HG03159 (cell line): ENCODE data around the gene PPAN.

Experiments used
- ATAC-seq: cut with Tn5 transposase; IDR thresholded peaks from one replicate; pipeline ENCODE4 v1.9.1; 2021; ENCODE audit warnings: mild to moderate bottlenecking, moderate library complexity; ENCODE audit not compliant: unreplicated experiment

PPAN gene

DNA sequence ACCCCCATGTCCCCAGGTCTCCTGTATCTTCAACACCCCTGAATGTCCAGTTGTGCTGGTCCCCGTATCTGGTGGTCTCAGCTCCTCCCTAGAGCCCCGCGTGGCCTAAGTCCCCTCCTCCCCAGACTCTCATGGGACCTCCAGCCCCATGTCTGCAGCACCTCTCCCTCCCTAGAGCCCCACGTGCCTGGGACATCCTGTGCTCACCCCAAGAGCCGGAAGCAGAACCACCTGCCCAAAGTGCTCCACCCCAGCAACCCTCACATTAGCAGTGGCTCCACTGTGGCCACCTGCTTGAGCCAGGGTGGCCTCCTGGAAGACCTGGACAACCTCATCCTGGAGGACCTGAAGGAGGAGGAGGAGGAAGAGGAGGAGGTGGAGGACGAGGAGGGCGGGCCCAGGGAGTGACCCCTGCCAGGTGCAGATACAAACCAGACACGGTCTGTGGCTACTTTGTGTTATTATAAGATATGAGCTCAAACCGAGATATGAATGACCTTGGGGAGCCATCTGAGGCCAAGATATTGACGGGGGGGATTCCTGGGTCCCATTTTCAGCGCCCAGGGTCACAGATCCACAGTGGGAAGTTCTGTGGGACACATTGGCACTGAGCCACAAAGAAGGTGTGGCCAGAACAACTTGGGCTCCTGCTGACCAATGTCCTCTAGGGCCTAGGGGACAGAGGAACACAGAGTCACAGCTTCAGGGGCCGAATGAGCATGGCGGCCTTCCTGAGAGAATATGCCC, 14.1 kb upstream of the PPAN start:
- no peak for ATAC-seq

DNA sequence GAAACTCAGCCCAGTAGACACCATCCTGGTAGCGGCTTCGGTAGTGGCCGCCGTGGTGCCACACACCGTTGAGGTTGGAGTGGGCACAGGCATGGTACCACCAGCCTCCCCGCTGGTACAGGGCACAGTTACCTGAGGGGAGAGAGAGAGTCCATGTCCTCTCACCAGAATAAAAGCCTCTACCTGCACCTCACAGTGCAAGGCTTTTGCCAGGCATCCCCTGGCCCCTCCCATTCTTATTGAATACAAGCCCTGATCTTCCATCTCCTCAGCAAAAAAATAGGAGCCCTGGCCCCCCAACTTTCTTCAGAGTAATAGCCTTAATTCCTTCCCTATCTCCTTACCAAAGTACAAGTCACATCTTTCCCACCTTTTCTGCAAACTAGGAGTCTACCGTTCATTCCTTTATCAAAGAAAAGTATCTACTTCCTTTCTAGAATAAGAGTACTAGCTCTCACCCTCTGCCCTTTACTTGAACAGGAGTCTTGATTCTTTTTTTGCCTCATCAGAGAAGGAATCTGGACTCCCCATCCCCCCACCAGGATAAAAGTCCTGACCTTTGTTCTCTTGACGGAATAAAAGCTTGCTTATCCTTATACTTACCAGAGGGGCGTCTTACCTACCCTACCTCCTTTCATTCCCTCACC, 13.4 kb upstream of the PPAN start:
- no peak for ATAC-seq

DNA sequence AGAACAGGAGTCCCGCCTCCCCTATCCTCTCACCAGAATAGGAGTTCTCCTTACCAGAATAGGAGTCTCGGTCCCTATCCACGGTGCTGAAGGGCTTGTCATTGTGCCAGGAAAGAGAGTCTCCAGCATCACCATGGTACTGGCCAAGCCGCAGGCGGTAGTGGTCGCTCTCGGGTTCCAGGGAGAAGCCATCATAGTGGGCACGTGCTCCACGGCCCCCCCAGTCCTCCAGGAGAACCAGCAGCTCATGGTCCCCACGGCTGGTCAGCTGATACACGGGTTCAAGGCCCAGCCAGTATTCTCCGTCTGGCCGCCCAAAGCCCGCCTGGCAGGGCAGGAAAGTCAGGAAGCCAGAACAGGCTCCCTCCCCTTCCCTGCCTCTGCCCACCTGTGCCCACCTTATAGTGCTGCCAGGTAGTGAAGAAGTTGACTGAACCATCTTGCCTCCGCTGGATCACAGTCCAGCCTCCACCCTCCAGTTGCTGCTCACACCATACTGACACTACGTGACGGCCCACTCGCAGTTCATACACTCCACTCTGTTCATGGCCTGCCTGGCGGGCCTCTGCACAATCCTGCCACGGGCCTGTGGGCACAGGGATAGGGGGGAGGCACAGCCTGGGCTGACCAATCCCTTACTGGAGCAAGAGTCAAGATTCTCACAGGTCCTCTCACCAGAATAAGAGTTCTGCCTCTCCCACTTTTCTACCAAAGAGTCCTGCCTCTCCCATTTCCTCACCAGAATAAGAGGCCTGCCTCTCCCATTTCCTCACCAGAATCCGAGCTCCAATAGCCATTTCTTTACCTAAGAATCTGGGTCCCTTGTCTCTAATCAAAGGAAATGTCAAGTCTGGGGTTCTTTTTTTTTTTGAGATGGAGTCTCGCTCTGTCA, 12.6 kb upstream of the PPAN start:
- no peak for ATAC-seq

DNA sequence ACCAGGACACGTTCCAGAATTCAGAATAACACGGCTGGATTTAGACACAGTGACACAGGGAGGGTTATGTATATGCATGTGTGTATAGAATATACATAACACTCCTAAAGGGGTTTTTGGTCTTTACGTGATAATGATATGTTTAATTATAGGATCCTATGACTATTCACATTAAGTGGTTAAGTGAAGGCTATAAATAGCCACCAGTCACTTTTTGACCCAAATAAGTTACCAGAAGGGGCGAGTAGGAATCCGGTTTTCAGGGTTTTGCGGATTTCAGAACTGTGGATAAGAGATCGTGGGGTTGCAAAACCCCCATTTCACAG, 10.6 kb upstream of the PPAN start:
- no peak for ATAC-seq

DNA sequence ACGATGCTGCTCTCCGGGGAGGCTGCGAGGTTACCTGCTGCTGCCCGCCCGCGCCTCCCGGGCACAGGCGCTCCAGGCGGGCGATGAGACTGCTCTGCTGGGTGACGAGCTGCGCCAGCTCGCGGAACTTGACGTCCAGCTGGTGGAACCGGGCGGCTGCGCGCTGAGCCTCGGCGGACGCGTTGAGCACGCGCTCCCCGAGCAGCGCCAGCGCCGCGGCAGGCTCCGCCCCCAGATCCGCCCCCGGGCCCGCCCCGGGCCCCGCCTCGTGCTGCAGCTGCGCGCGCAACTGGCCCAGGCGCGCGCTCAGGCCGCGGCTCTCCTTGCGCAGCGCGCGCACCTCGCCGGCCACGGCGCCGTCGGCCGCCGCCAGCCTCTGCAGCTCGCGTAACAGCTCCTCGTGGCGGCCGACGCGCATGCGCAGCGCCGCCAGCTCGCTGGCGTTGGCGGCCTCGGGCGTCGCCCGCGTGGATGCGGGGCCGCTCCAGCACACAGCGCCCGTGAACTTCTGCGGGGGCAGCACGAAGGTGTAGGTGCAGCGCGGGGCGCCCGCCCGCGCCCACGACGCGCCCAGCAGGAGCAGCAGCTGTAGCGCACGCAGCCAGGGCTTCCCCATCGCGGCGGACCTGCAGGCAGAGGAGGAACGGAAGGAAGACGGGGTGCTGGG, 10.1 kb upstream of the PPAN start:
- ATAC-seq = peak; percentile 61

DNA sequence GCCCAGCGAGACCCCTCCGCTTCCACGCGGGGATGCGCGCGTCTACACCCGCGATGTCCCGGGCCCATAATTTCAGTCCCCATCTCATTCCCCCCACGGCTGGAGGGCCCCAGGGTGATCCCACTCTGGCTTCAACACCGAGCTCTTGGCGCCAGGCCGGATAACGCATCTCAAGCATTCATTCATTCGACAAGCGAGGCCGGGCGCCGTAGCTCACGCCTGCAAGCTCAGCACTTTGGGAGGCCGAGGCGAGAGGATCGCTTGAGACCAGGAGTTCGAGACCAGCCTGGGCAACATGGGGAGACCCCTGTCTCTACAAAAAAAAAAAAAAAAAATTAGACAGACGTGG, 9.6 kb upstream of the PPAN start:
- ATAC-seq = no peak

DNA sequence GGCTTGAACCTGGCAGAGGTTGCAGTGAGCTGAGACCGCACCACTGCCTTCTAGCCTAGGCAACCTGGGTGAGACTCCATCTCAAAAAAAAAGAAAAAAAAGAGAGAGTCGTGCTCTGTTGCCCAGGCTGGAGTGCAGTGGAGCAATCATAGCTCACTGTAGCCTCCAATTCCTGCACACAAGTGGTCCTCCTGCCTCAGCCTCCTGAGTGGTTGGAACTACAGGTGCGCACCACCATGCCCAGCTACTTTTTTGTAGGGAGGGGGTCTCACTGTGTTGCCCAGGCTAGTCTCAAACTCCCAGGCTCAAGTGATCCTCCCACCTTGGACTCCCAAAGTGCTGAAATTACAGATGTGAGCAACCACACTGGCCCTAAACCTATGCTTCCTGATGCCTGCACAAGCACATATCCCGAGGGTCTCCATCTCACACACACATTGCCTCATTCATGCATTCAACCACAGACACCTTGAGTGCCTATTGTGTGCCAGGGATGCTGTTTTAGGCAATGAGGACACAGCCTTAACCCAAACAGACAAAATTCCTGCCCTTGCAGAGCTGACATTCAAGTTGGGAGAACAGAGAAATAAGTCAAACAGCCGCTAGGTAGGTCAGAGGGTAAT, 5.9 kb upstream of the PPAN start:
- ATAC-seq = no peak

DNA sequence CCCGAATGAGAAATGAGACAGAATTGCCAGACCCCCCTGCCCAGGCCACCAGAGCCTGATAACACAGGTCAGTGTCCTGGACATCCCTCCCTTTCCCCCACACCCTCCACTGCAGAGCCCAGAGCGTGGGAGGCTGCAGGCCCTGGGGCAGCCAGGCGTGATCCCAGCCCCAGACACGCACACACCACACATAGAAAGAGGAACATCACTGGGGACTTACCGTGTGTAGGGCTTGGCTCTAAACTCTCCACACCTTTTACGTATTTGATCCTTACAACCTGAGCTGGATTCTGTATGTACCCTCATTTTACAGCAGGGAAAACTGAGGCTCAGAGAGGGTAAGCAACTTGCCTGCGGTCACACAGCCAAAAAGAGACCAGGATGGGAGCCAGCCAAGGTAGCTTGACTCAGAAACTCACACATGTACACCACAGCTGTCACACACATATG, 3.4 kb upstream of the PPAN start:
- ATAC-seq = peak; percentile 32

DNA sequence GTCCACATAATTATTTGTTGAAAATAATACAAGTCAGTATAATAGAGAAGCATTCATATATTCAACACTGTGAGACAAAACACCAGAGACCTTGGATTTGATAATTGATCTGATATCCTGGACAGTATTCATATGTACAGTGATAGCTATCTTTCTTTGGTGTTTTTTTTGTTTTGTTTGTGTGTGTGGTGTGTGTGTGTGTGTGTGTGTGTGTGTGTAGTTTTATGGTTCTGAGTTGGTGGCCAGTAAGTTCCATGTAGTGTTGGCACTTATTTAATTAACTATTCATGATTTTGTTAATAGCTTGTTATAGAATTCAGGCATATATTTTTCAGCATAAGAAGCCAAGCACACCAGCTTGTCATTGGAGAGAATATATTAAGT, 2.0 kb upstream of the PPAN start:
- no peak for ATAC-seq

DNA sequence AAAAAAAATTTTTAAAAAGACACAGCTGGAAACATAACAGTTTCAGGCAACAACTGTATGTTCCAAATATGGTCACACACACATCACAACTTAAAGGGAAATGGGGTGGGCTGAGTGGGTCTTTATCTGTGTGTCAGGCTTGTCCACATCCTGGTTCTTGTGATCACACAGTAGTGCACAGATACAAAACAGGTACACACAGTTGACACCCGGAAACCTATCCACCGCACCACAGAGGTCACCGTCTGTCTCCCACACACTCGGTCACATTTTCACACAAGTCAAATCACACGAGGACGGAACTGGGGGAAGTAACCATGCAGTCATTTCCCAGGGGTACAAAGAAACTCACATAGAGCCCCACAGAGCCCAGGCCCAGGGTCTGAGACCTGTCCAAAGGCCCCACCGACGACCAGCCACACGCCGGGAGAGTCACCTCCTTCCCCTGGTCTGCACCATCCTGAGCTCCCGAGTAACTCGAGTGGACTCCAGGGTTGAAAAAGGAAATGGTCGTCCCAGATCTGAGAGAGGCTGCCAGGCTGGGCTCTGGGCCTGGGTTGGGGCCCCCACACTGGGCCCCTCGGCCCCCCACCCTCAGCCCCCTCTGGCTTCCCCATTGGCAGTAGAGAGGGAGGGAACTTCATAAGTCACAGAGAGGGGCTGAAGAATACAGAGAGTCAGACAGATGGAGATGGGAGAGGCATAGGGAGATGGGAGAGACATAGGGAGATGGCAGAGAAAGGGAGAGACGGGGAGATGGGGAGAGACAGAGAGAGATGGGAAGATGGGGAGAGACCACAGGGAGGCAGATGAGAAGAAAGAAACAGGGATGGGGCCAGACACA, 1.3 kb upstream of the PPAN start:
- ATAC-seq = peak; percentile 36

DNA sequence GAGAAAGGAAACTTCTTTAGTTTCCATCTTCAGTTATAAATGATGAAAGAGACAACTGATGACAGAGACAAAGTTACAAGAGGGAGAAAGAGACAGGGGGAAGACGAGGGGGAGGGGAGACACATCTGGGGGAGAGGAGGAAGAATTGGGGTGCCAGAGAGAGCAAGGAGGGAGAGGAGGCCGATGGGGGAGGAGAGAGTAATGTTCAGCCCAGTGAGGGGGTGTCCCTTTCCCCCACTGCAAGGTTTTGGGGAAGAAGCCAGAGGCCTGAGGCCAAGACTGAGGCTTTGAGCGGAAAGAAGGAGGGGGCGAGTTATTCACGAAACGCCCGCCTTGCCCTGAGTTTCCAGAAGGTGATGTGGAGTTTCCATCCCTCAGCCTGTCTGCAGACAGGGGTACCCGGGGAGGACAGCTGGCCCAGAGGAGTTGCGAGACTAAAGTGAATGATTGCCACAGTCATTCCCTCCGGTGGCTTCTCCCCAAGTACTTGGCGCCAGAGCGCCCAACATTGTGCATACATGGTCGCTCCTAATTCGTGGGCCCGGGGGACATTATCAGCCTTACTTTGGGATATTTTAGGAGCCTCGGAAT, 558 bp upstream of the PPAN start:
- peak; percentile 20 for ATAC-seq

DNA sequence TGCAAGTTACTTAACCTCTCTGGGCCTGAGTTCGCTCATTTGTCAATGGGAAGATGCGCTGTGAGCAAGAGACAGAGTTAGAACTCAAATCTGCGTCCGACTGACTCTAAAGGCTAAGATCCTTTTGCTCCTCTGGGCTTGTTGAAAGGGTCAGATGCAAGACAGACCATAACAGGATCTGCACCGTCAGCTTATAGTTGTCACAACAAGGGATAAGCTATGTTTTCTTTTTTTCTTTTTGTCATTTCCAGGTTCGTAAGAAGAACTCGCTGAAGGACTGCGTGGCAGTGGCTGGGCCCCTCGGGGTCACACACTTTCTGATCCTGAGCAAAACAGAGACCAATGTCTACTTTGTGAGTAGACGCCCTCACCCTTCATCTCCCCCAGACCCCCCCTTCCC, 1.1 kb downstream of the PPAN start:
- ATAC-seq = no peak

DNA sequence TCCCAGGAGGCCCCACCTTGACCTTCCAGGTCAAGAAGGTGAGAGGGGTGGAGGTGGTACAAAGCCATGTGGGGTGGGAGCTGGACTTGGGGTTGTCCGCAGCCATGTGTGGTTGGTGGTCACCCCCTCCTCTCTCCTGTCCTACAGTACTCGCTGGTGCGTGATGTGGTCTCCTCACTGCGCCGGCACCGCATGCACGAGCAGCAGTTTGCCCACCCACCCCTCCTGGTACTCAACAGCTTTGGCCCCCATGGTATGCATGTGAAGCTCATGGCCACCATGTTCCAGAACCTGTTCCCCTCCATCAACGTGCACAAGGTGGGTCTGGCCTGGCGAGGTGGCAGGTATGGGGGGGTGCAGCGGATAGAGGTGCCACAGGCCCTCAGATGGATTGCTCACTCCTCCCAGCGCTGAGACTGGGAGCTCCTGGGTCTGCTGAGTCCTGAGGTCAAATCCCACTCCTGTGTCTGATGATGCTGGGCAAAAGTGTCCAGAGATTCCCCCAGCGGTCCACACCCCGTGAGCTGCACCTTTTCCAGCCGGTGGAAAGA, 1.7 kb downstream of the PPAN start:
- ATAC-seq = no peak

DNA sequence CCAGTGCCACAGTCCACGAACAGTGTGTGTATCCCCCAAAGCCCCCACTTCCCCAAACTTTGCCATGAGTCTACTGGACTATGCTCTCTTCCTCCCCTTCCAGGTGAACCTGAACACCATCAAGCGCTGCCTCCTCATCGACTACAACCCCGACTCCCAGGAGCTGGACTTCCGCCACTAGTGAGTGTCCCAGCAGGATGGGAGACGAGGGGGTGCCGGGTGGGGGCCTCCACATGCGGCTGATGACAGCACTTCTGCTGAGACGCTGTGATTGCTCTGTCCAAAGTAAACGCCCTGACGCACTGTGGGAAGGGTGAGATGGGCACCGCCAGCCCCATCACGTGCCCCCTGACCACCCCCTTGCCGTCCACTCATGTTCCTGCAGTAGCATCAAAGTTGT, 3.4 kb downstream of the PPAN start:
- ATAC-seq = no peak

DNA sequence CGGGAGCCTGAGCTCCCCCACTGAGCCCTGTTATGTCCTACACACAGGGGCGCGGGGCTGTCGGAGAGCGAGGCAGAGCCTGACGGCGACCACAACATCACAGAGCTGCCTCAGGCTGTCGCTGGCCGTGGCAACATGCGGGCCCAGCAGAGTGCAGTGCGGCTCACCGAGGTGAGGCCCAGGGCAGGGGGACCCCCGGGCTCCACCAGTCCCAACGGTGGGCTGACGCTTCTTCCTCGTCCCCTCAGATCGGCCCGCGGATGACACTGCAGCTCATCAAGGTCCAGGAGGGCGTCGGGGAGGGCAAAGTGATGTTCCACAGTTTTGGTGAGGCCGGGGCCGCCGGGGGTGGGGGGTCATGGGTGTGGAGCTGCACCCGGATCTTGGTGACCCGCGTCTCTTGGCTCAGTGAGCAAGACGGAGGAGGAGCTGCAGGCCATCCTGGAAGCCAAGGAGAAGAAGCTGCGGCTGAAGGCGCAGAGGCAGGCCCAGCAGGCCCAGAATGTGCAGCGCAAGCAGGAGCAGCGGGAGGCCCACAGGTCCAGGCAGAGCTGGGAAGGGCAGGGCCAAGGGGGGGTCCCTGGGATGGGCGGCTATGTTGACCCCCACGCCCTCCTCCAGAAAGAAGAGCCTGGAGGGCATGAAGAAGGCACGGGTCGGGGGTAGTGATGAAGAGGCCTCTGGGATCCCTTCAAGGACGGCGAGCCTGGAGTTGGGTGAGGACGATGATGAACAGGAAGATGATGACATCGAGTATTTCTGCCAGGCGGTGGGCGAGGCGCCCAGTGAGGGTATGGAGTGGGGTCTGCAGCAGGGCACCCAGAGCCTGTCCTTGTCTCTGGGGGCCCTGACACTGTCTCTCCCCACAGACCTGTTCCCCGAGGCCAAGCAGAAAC, 4.2 kb downstream of the PPAN start:
- no peak for ATAC-seq

DNA sequence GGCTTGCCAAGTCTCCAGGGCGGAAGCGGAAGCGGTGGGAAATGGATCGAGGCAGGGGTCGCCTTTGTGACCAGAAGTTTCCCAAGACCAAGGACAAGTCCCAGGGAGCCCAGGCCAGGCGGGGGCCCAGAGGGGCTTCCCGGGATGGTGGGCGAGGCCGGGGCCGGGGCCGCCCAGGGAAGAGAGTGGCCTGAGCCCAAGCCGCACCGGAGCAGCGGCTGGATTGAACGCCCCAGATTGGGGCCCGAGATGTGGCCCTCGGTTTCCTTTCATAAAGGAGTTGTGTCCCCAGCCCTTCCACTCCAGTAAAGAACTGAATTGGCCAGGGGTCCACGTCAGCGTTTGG, 4.8 kb downstream of the PPAN start:
- ATAC-seq = no peak

DNA sequence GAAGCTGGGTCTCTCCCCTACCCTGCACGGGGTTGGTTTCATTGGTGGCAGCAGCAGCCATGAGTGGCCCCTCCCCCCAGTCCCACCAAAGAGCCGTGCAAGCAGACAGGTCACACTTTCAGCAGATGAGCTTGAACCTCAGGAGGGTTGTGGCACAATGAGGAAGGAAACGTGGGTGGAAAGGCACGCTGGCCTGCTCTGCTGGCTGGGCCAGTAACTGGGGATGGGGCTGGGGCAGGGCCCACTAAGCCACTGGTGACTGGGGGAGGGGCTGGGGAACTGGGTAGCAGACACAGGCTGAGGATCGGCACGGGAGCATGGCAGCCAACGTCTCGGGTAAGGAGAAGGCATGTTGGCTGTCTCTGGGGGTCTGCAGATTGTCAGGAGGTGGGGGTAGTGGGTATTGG, 5.2 kb downstream of the PPAN start, which contains the start of gene P2RY11:
Gene P2RY11, plus strand, starts transcription at position 289 of the 407 bp plus-strand sequence. Its CDS starts 29 bp downstream, at position 318.
- no peak for ATAC-seq

DNA sequence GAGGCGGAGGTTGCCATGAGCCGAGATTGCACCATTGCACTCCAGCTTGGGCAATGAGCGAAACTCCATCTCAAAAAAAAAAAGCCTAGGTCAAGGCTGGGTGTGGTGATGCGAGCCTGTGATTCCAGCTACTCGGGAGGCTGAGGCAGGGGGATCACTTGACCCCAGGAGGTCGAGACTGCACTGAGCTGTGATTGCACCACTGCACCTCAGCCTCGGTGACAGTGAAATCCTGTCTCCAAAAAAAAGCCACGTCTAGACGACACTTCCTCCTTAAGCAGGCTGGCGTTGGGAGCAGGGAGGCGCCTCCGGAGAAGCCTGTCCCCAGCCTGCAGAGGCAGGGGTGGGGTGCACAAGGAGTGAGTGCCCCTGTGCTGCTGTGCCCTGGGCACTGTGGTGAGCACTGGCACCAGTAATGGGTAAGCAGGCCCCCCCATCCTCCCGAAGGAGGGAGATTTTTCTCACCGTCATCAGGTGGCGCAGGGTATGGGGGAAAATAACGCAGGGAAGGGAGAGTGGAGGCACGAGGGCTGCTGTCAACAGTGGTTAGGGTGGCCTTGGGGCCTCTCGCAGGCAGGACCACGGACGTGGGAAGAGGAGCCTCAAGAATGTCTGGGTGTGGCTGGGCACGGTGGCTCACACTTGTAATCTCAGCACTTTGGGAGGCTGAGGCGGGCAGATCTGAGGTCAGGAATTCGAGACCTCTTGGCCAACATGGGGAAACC, 6.0 kb downstream of the PPAN start:
- no peak for ATAC-seq
